DND-41 (cell line): ENCODE measurements around the gene CFAP47.

Experiments
- CTCF ChIP-seq: IDR thresholded peaks from 2 replicates; pipeline ENCODE4 v1.5.1; 2012; ENCODE audit warnings: borderline replicate concordance, low read length, moderate library complexity, mild to moderate bottlenecking; ENCODE audit not compliant: poor library complexity, severe bottlenecking; ENCODE audit errors: extremely low read depth
- EZH2 ChIP-seq: IDR thresholded peaks from 3 replicates; pipeline ENCODE4 v1.6.1; 2012; ENCODE audit warnings: borderline replicate concordance, low read depth, mild to moderate bottlenecking, moderate library complexity, low read length, inconsistent platforms; ENCODE audit not compliant: severe bottlenecking

GRCh38 chrX:36407836-36408235 is 488.3 kb downstream of the CFAP47 start:
- TF ChIP-seq CTCF, result no peak
- no peak for TF ChIP-seq EZH2
